ENCODE measurements around the gene ACYP1. TPM values are rescaled to one million over a fixed set of nuclear protein-coding genes. Genes with fewer than 3 reads are reported as not detected.

Gene ACYP1
- polyA plus RNA-seq, 1 of the 3 experiments (the other 2 are of a cell fraction), result 53.5 TPM

GRCh38 chr14:75023108-75023507 lies 40.7 kb downstream of the ACYP1 start:
- Histone ChIP-seq H3K4me3 (ENCODE audit: low read depth in 2 of 2, low read length in 1 of 2) (no peak overlapping the region), H3K9ac (no peak overlapping the region), H3F3A (replicated peaks; ENCODE audit: insufficient read depth) (peaks cover 7% of the 10 kb centered on the region), H3K4me1 (ENCODE audit: control insufficient read depth in 1 of 2, insufficient read depth in 2 of 2, low read depth in 1 of 2, low read length in 1 of 2) (no peaks in the 10 kb centered on the region), H3K9me2 (no peaks in the 10 kb centered on the region), H4K20me1 (ENCODE audit: insufficient read depth) (no peaks in the 10 kb centered on the region), H3K79me2 (ENCODE audit: insufficient read depth) (no peaks in the 10 kb centered on the region), H3K27me3 (ENCODE audit: insufficient read depth) (no peaks in the 10 kb centered on the region), H3K9me3 (no peaks in the 10 kb centered on the region), H3K36me3 (replicated peaks in 1 of 2; ENCODE audit: control insufficient read depth in 1 of 2, insufficient read depth in 2 of 2, low read length in 1 of 2) (peaks cover 17 to 27% of the 10 kb centered on the region in 2 experiments), H3K4me2 (no peak overlapping the region), H3K27ac (ENCODE audit: low read depth in 2 of 2, low read length in 1 of 2) (peak overlapping the region in 1 of 2 experiments; percentile 18; a peak in 1 of 4 replicates), H2AFZ (ENCODE audit: low read depth) (no peak overlapping the region)
- no peak for DNase-seq
- CTCF ChIA-PET, result interaction anchor here (0.6 to 4.7 kb wide), 16 partner anchors 9 to 278 kb away, joined by 3 to 28 read pairs (median 4); partner anchors contain the start of gene ACYP1
- POLR2A ChIA-PET, result no interaction called here
- TF ChIP-seq RCOR1 (IDR thresholded peaks at IDR 0.05; ENCODE audit: low read length), result no peak
- no peak for TF ChIP-seq NRF1 (IDR thresholded peaks at IDR 0.05; ENCODE audit: low read depth, low read length)
- TF ChIP-seq TAF1 (IDR thresholded peaks at IDR 0.05; ENCODE audit: borderline replicate concordance, low read depth, low read length), result no peak
- no peak for TF ChIP-seq RFX5 (IDR thresholded peaks at IDR 0.05; ENCODE audit: low read length)
- no peak for TF ChIP-seq EP300 (IDR thresholded peaks at IDR 0.05; ENCODE audit: borderline replicate concordance in 1 of 2, low read depth in 1 of 2, low read length in 1 of 2)
- no peak for TF ChIP-seq NFIC (IDR thresholded peaks at IDR 0.05; ENCODE audit: borderline replicate concordance)
- no peak for TF ChIP-seq REST (IDR thresholded peaks at IDR 0.05; ENCODE audit: low read depth, low read length)
- no peak for TF ChIP-seq FOXM1 (IDR thresholded peaks at IDR 0.05; ENCODE audit: low read depth)
- no peak for TF ChIP-seq YY1 (IDR thresholded peaks at IDR 0.05; ENCODE audit: low read depth)
- no peak for TF ChIP-seq MXI1 (IDR thresholded peaks at IDR 0.05; ENCODE audit: low read depth, low read length)
- TF ChIP-seq TEAD4 (IDR thresholded peaks at IDR 0.05; ENCODE audit: borderline replicate concordance, insufficient read depth), result no peak
- TF ChIP-seq CHD2 (IDR thresholded peaks at IDR 0.05; ENCODE audit: low read length, partially characterized antibody), result no peak
- TF ChIP-seq POLR2AphosphoS5 (IDR thresholded peaks at IDR 0.05; ENCODE audit: low read depth, low read length), result no peak
- no peak for TF ChIP-seq USF1 (IDR thresholded peaks at IDR 0.05; ENCODE audit: borderline replicate concordance, low read depth)
- 85% methylated on average over 1 of the region's 1 CpG for WGBS (ENCODE audit: low lambda C conversion rate)

GRCh38 chr14:75022655-75023054 lies 41.2 kb downstream of the ACYP1 start:
- peak; percentile 49 for DNase-seq
- no peak overlapping the region for H3K4me3 ChIP-seq (ENCODE audit: low read depth in 2 of 2, low read length in 1 of 2)
- no peaks in the 10 kb centered on the region for H3K9me2 ChIP-seq
- no peaks in the 10 kb centered on the region for H3K27me3 ChIP-seq (ENCODE audit: insufficient read depth)
- H3K36me3 ChIP-seq (replicated peaks in 1 of 2; ENCODE audit: control insufficient read depth in 1 of 2, insufficient read depth in 2 of 2, low read length in 1 of 2), result peaks cover 17 to 25% of the 10 kb centered on the region in 2 experiments
- H4K20me1 ChIP-seq (ENCODE audit: insufficient read depth), result no peaks in the 10 kb centered on the region
- peaks cover 7% of the 10 kb centered on the region for H3F3A ChIP-seq (replicated peaks; ENCODE audit: insufficient read depth)
- WGBS (ENCODE audit: low lambda C conversion rate), result 75% methylated on average over 8 of the region's 8 CpGs
- ChIA-PET POLR2A (no interaction called here), CTCF (interaction anchor here (0.6 to 4.7 kb wide), 16 partner anchors 9 to 279 kb away, joined by 3 to 28 read pairs (median 4); partner anchors contain the start of genes ACYP1 and PGF)
- no peaks in the 10 kb centered on the region for H3K9me3 ChIP-seq
- no peaks in the 10 kb centered on the region for H3K4me1 ChIP-seq (ENCODE audit: control insufficient read depth in 1 of 2, insufficient read depth in 2 of 2, low read depth in 1 of 2, low read length in 1 of 2)
- H2AFZ ChIP-seq (ENCODE audit: low read depth), result no peak overlapping the region
- TF ChIP-seq RAD21 (IDR thresholded peaks at IDR 0.05; ENCODE audit: low read length), result peak; percentile 52
- TF ChIP-seq REST (IDR thresholded peaks at IDR 0.05; ENCODE audit: low read depth, low read length), result no peak
- TF ChIP-seq CTCF (IDR thresholded peaks at IDR 0.05), result peak; percentile 46
- H3K79me2 ChIP-seq (ENCODE audit: insufficient read depth), result no peaks in the 10 kb centered on the region
- H3K27ac ChIP-seq (ENCODE audit: low read depth in 2 of 2, low read length in 1 of 2), result no peak overlapping the region
- H3K9ac ChIP-seq, result no peak overlapping the region
- no peak overlapping the region for H3K4me2 ChIP-seq

Measured in SK-N-SH (cell line).